ENCODE data around the gene ANAPC10.
"Not testable (repeated sequence)": the region's sequence is repeated elsewhere in the genome, so short reads cannot be mapped to it uniquely, and the experiment has no call there.

ANAPC10 gene, protein sequence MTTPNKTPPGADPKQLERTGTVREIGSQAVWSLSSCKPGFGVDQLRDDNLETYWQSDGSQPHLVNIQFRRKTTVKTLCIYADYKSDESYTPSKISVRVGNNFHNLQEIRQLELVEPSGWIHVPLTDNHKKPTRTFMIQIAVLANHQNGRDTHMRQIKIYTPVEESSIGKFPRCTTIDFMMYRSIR

GRCh38 chr4:145097821-145098674 lies at the start of gene ANAPC10, which contains the start of gene ABCE1:
ANAPC10 (minus strand) TSS chr4:145098196; CDS start chr4:145096099, 2,097 bp downstream.
ABCE1 (plus strand) TSS chr4:145098311; CDS start chr4:145104413, 6,102 bp downstream.
- peak; percentile 69 to 93 (median 87) for DNase-seq (ENCODE audit: low read depth in 2 of 3, low spot score in 2 of 3)

- not testable (repeated sequence) for DNase-seq (ENCODE audit: low read depth in 2 of 3, low spot score in 2 of 3)
These were observed 38.2 kb upstream of the ANAPC10 start for GRCh38 chr4:145136219-145136618.

DNA sequence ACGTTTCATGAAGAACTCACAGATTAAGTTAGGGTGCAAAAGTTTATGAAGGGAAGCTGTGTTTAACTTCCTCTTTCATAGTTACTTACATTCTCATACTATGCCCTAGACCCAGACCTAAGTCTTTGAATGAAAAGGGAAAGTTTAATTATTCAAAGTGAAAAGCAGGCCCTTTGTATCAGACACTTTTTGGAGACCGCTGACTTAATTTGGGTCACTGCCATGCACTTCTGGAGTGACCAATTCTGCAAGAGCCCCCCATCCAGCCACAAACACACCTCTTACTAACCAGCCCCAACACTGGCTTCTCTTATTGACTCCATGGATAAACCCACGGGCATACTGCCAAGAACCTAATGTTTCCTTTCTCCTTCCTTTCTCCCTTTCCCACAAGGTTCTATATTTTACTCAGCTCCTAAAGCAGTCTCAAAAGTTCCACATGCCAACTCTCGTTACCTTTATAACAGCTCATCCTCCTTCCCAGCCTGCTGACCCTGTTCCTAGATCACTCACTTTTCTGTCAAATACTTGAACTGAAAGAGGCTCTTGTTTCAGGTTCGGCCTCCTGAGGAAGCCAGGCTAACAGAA lies 34.6 kb upstream of the ANAPC10 start:
- no peak for DNase-seq (ENCODE audit: low read depth in 2 of 3, low spot score in 2 of 3)

DNA sequence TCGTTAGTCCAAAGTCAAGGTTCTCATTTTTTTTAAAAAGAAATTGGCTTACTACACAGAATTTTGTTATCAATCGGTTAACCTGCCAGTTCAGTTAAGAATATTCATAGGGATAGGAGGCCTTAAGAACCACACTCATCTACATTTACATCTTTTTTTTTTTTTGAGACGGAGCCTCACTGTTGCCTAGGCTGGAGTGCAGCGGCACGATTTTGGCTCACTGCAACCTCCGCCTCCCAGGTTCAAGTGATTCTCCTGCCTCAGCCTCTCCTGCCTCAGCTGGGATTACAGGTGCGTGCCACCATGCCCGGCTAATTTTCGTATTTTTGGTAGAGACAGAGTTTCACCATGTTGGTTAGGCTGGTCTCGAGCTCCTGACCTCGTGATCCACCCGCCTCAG lies 33.9 kb upstream of the ANAPC10 start:
- DNase-seq (ENCODE audit: low read depth in 2 of 3, low spot score in 2 of 3): no peak

DNA sequence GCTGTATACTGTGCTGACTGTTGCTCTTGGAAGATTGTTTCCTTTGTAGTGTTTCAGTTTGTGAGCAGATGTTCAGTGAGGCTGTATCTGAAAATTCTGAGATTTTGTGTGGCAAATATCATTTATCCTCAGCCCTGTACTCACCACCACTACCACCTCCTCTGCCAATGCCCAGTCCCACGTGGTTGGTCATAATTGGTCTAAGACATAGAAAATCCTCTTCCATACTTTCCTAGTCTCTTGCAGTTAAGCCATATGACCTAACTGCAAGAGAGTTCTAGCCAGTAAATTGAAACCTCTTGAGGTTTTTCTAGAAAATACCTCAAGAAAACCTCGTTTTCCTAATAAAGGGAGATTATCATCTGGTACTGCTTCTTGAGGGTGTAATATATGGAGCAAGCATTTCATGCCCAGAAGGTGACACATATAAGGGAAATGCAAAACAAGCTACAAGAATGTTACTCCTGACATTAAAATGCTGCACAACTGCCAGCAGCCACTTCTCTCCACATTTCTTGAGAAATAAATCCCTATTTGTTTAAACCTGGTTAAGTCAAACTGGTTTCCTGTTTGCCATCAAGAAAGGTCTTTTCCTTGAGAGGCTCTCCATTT lies 32.9 kb upstream of the ANAPC10 start:
- no peak for DNase-seq (ENCODE audit: low read depth in 2 of 3, low spot score in 2 of 3)

- DNase-seq (ENCODE audit: low read depth in 2 of 3, low spot score in 2 of 3): no peak
These were observed 32.1 kb upstream of the ANAPC10 start for GRCh38 chr4:145130130-145130529.

DNA sequence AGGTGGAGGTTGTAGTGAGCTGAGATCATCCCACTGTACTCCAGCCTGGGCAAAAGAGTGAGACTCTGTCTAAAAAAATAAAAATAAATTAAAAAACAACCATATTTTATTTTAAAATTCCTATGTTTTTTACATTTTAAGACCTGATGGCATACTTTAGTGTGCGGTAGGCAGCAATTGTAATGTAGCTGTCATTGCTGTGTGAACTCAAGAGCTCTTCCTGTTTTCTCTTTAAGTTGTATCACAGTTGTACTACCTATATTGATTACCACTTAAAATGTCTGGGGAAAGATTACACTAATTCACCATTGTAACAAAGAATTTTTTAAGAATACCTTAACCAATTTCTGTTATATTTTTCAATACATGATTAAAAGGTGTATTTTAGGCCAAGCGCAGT lies 27.4 kb upstream of the ANAPC10 start:
- DNase-seq (ENCODE audit: low read depth in 2 of 3, low spot score in 2 of 3): no peak

DNA sequence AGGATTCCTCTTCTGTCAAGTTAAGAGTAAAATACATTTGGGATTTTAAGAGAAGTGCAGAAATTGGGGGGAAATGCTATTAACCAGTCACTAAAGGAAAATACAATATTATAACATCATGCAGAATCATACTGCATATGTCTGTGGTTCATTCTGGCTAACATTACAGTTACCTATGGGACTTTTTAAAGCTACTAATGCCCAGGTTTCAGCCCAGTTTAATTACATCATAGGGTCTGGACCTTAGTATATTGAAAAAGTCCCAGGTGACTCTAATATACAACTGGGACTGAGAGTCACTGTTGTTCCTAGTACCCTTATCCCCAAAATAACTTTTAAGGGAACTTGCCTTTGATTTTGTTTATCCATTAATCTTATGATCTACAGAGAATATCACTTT lies 10.1 kb upstream of the ANAPC10 start:
- DNase-seq (ENCODE audit: low read depth in 2 of 3, low spot score in 2 of 3): no peak

DNA sequence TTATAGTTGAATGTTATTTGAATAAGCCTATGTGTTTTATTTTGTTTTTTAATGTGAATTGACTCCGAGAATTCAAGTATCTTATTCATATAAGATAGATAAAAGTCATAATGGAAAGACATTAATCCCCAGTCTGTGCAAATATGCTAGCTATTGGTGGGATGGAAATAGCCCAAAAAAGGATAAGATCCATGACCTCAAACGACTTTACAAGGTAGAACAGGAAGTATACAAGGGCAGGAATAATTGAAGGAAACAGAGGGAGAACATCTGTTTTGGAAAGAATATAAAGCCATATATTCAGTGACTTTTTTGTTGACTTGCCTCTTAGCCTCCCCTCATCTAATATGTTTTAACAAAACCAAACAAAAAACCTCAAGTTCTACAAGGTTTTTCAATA lies 9.1 kb upstream of the ANAPC10 start:
- DNase-seq (ENCODE audit: low read depth in 2 of 3, low spot score in 2 of 3): no peak

- no peak for DNase-seq (ENCODE audit: low read depth in 2 of 3, low spot score in 2 of 3)
These were observed 5.5 kb upstream of the ANAPC10 start for GRCh38 chr4:145103496-145103895.

GRCh38 chr4:145102619-145103018 lies 4.6 kb upstream of the ANAPC10 start:
- DNase-seq (ENCODE audit: low read depth in 2 of 3, low spot score in 2 of 3): no peak

GRCh38 chr4:145101091-145101490 lies 3.1 kb upstream of the ANAPC10 start:
- DNase-seq (ENCODE audit: low read depth in 2 of 3, low spot score in 2 of 3): no peak

DNA sequence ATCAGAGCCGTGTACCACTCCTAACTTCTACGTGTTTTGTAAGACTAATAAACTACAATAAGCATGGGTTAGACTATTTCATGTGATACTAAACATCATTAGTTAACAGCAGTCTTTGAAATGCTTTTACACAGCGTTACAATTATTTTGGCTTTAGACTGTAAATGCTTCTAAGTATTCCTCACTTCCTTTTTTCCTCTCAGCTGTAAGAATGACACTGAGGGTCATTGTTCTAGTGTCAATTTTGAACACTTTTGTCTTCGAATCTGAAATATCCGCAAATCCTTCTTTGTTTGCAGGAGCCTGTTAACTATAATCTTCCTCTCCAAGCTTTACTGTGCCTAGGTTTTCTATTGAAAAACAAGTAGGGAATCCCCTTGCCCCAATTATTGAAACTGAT lies 1.7 kb upstream of the ANAPC10 start:
- no peak for DNase-seq (ENCODE audit: low read depth in 2 of 3, low spot score in 2 of 3)

GRCh38 chr4:145098675-145099037 lies 660 bp upstream of the ANAPC10 start:
- DNase-seq (ENCODE audit: low read depth in 2 of 3, low spot score in 2 of 3): peak in 2 of 3 experiments; percentile 22 to 45

DNA sequence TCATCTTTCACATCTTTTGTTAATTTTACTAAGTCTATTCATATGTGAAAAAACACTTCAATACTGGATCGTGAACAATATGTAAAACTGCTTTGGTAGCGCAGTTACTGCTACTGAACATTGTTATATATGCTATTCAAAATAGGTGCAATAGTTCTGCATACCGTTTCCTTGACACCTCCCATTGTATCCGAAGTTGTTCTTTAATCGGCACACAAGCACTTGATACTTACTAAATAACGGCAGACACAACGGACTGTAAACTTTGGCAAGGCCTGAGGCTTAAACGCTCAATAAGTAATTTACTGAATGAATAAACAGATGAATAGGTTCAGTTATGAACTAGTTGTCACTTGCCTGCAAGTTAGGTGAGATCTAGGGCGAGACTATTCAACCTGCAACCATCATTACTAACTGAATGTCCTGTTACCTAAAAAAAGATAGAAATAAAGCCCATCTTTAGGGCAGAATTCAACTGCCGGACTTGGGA lies 620 bp downstream of the ANAPC10 start:
- DNase-seq (ENCODE audit: low read depth in 2 of 3, low spot score in 2 of 3): no peak

DNA sequence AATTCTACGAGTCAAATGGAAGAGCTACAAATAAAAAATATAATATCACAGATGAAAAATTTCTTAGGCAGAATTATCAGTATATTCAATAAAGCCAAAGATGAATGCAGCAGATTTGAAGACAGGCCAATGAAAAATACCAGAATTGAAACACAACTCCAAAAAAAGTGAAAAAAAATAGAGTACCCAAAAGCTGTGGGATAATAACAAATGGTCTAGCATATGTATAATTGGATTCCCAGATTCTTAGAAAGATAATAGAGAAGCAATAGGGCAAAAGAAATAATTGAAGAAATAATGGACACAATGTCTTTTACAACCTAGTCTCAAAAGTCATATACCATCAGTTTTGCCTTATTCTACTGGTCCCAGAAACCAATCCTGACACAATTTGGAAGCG lies 4.4 kb downstream of the ANAPC10 start:
- no peak for DNase-seq (ENCODE audit: low read depth in 2 of 3, low spot score in 2 of 3)

- no peak for DNase-seq (ENCODE audit: low read depth in 2 of 3, low spot score in 2 of 3)
These were observed 7.6 kb downstream of the ANAPC10 start for GRCh38 chr4:145090380-145090779.

DNA sequence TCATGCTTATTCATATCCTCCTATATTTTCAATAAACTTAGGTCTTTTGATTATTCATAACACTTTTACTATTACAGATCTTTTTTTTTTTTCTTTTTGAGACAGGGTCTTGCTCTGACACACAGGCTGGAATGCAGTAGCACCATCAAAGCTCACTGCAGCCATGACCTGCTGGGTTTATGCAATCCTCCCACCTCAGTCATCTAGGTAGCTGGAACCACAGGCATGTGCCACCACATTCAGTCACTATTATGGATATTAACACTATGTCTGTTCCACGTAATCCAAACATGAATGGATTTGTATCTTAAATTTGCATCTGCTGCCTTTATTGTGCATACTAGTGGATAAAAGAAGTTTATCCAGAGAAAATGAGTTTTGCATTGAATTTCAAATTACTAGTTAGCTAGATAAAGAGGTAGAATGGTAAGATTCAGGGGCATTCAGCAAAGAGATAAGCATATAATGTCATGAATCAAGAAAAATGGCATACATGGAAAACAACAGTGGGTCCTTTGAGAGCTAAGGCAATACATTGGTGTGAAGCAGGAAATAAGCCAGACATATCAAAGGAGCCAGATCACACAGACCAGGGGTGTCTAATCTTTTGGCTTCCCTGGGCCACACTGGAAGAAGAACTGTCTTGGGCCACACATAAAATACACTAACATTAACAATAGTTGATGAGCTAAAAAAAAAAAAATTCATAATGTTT lies 13.9 kb downstream of the ANAPC10 start:
- DNase-seq (ENCODE audit: low read depth in 2 of 3, low spot score in 2 of 3): no peak

GRCh38 chr4:145081756-145082155 lies 16.2 kb downstream of the ANAPC10 start:
- DNase-seq (ENCODE audit: low read depth in 2 of 3, low spot score in 2 of 3): no peak

DNA sequence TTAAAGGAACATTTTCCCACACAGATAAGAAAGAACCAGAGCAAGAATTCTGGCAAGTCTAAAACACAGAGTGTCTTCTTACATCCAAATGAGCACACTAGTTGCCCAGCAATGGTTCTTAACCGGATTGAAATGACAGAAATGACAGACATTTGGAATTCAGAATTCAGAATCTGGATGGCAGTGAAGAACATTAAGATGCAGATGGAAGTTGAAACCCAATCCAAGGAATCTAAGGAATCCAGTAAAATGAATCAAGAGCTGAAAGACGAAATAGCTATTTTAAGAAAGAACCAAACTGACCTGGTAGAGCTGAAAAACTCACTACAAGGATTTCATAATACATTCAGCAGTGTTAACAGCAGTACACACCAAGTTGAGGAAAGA lies 21.5 kb downstream of the ANAPC10 start:
- DNase-seq (ENCODE audit: low read depth in 2 of 3, low spot score in 2 of 3): no peak
